K562 (cell line): Measurements from ENCODE around the gene DEPDC4. TPM values are rescaled to one million over a fixed set of nuclear protein-coding genes. Genes with fewer than 3 reads are reported as not detected.

Experiments used
- CEBPG ChIP-seq, 3 experiments: fragments of 200-800 bp in 1 of 3; sonication (Bioruptor generic) in 1 of 3; sonication (generic) in 1 of 3; formaldehyde crosslinking in 1 of 3; IDR thresholded peaks in 2 of 3; conservative IDR thresholded peaks in 1 of 3; 2 replicates each; pipeline versions ENCODE4 v1.6.1 to v1.8.0; 2016 to 2022; ENCODE audit warnings: missing compliant biosample characterization in 2 of 3, missing genetic modification characterization in 2 of 3, mild to moderate bottlenecking in 1 of 3, missing genetic modification reagents in 1 of 3
- FOXJ2 ChIP-seq: fragments of 200-800 bp; sonication (Bioruptor generic); IDR thresholded peaks from 2 replicates; pipeline ENCODE4 v1.6.1; 2016; ENCODE audit warnings: missing genetic modification characterization, missing compliant biosample characterization
- GATAD2A ChIP-seq: fragments of 450-650 bp; IDR thresholded peaks from 2 replicates; pipeline ENCODE4 v1.6.1; 2017
- NFATC3 ChIP-seq: fragments of 450-650 bp; IDR thresholded peaks from 2 replicates; pipeline ENCODE4 v1.6.1; 2017; ENCODE audit warnings: mild to moderate bottlenecking
- POLR3G ChIP-seq: IDR thresholded peaks from 2 replicates; pipeline ENCODE4 v1.6.1; 2011; ENCODE audit not compliant: insufficient read length, insufficient replicate concordance; ENCODE audit errors: extremely low read depth
- SOX6 ChIP-seq: fragments of 450-650 bp; IDR thresholded peaks from 2 replicates; pipeline ENCODE4 v1.6.1; 2014; ENCODE audit warnings: mild to moderate bottlenecking
- polyA plus RNA-seq, 8 experiments: library from polyadenylated mRNA; depleted of rRNA in 4 of 8; stranded (reverse) in 5 of 8; unstranded in 3 of 8; fragments of >200 nt; fragmentation: Nextera tagmentation in 2 of 8; fragmentation: Illumina TruSeq in 1 of 8; extraction: Ambion mirVana in 2 of 8; extraction: Trizol in 1 of 8; gene quantifications; 2 replicates each; pipeline versions ENCODE4 v1.2.1 to v1.2.3, GENCODE V29; 2011 to 2014; ENCODE audit warnings: inconsistent platforms in 1 of 8, missing spikeins in 1 of 8
- total RNA-seq, 7 experiments: library from RNA; depleted of rRNA in 6 of 7; stranded (reverse); fragments of >200 nt in 6 of 7; fragmentation: Illumina TruSeq in 2 of 7; extraction: Trizol in 2 of 7; gene quantifications; 2 replicates each; pipeline versions ENCODE4 v1.2.1 to v1.2.3, GENCODE V29; 2011 to 2021; ENCODE audit warnings: low replicate concordance in 1 of 7
- TF ChIP-seq, protein P1 (sequence below): fragments of 200-600 bp; sonication (generic); IDR thresholded peaks from one replicate; pipeline ENCODE4 v1.6.1; 2012; ENCODE audit warnings: mild to moderate bottlenecking, low read depth, low read length, inconsistent platforms
- TF ChIP-seq, protein P2 (sequence below): fragments of 250-450 bp; sonication (Bioruptor Pico); IDR thresholded peaks from 2 replicates; pipeline ENCODE4 v1.5.0; 2020; ENCODE audit warnings: mild to moderate bottlenecking
- TF ChIP-seq, protein P3 (sequence below): fragments of 250-450 bp; sonication (Bioruptor Pico); IDR thresholded peaks from 2 replicates; pipeline ENCODE4 v1.4.0; 2020; ENCODE audit warnings: borderline replicate concordance
- TF ChIP-seq, protein P4 (sequence below): fragments of 450-650 bp; IDR thresholded peaks from 2 replicates; pipeline ENCODE4 v1.6.1; 2016; ENCODE audit warnings: borderline replicate concordance

DEPDC4 gene
- total and polyA plus RNA-seq, 9 of the 15 experiments (the other 6 are each of a cell fraction or from before 2014, with no cell fraction given) = 3.6 to 13.2 (median 7.4) TPM

DNA sequence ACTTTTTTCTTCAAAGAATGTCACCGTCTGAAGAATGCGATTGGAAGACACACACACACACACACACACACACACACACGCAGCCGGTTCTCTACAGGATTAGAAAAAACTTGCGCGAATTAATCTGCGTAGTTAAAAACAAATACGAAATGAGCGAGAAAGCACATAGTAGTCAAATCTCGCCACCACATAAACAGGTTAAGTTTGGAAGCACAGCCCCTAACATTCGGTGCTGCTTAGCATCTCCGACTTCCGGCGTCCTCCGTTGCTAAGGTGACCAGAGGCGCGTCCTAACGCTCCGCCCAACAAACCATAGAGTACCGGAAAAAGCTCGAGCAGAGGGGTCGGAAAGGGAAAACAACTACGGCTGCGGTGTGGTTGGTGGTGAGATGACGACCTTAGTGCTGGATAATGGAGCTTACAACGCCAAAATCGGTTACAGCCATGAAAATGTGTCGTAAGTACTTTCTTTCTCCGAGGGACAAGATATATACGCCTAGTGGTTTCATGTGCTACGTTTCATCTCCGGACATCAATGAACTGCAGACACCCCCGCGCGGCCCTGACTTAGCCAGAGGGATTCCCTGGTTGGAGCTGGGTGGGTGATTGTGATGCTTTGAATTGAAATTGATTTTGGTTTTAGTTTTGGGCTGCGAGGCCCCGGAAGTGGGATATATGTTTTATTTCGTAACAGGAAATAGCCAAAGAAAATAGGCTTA lies 66.3 kb downstream of the DEPDC4 start, which contains the start of gene ACTR6 (continued):
- TF ChIP-seq, protein P1, sequence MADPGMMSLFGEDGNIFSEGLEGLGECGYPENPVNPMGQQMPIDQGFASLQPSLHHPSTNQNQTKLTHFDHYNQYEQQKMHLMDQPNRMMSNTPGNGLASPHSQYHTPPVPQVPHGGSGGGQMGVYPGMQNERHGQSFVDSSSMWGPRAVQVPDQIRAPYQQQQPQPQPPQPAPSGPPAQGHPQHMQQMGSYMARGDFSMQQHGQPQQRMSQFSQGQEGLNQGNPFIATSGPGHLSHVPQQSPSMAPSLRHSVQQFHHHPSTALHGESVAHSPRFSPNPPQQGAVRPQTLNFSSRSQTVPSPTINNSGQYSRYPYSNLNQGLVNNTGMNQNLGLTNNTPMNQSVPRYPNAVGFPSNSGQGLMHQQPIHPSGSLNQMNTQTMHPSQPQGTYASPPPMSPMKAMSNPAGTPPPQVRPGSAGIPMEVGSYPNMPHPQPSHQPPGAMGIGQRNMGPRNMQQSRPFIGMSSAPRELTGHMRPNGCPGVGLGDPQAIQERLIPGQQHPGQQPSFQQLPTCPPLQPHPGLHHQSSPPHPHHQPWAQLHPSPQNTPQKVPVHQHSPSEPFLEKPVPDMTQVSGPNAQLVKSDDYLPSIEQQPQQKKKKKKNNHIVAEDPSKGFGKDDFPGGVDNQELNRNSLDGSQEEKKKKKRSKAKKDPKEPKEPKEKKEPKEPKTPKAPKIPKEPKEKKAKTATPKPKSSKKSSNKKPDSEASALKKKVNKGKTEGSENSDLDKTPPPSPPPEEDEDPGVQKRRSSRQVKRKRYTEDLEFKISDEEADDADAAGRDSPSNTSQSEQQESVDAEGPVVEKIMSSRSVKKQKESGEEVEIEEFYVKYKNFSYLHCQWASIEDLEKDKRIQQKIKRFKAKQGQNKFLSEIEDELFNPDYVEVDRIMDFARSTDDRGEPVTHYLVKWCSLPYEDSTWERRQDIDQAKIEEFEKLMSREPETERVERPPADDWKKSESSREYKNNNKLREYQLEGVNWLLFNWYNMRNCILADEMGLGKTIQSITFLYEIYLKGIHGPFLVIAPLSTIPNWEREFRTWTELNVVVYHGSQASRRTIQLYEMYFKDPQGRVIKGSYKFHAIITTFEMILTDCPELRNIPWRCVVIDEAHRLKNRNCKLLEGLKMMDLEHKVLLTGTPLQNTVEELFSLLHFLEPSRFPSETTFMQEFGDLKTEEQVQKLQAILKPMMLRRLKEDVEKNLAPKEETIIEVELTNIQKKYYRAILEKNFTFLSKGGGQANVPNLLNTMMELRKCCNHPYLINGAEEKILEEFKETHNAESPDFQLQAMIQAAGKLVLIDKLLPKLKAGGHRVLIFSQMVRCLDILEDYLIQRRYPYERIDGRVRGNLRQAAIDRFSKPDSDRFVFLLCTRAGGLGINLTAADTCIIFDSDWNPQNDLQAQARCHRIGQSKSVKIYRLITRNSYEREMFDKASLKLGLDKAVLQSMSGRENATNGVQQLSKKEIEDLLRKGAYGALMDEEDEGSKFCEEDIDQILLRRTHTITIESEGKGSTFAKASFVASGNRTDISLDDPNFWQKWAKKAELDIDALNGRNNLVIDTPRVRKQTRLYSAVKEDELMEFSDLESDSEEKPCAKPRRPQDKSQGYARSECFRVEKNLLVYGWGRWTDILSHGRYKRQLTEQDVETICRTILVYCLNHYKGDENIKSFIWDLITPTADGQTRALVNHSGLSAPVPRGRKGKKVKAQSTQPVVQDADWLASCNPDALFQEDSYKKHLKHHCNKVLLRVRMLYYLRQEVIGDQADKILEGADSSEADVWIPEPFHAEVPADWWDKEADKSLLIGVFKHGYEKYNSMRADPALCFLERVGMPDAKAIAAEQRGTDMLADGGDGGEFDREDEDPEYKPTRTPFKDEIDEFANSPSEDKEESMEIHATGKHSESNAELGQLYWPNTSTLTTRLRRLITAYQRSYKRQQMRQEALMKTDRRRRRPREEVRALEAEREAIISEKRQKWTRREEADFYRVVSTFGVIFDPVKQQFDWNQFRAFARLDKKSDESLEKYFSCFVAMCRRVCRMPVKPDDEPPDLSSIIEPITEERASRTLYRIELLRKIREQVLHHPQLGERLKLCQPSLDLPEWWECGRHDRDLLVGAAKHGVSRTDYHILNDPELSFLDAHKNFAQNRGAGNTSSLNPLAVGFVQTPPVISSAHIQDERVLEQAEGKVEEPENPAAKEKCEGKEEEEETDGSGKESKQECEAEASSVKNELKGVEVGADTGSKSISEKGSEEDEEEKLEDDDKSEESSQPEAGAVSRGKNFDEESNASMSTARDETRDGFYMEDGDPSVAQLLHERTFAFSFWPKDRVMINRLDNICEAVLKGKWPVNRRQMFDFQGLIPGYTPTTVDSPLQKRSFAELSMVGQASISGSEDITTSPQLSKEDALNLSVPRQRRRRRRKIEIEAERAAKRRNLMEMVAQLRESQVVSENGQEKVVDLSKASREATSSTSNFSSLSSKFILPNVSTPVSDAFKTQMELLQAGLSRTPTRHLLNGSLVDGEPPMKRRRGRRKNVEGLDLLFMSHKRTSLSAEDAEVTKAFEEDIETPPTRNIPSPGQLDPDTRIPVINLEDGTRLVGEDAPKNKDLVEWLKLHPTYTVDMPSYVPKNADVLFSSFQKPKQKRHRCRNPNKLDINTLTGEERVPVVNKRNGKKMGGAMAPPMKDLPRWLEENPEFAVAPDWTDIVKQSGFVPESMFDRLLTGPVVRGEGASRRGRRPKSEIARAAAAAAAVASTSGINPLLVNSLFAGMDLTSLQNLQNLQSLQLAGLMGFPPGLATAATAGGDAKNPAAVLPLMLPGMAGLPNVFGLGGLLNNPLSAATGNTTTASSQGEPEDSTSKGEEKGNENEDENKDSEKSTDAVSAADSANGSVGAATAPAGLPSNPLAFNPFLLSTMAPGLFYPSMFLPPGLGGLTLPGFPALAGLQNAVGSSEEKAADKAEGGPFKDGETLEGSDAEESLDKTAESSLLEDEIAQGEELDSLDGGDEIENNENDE = no peak
- TF ChIP-seq GATAD2A (no peak), NFATC3 (no peak), FOXJ2 (peak; percentile 56; the same call in 1 of the 2 replicates), SOX6 (0 out of 2 replicates have a peak, but pooled peaks have one; percentile 17), POLR3G (no peak), CEBPG (CRISPR knock-in tag; IDR thresholded peaks at IDR 0.05) (no peak), CEBPG (tag; conservative IDR thresholded peaks at IDR 0.05 in 1 of 2, IDR thresholded peaks at IDR 0.05 in 1 of 2) (no peak)
- TF ChIP-seq, protein P2, sequence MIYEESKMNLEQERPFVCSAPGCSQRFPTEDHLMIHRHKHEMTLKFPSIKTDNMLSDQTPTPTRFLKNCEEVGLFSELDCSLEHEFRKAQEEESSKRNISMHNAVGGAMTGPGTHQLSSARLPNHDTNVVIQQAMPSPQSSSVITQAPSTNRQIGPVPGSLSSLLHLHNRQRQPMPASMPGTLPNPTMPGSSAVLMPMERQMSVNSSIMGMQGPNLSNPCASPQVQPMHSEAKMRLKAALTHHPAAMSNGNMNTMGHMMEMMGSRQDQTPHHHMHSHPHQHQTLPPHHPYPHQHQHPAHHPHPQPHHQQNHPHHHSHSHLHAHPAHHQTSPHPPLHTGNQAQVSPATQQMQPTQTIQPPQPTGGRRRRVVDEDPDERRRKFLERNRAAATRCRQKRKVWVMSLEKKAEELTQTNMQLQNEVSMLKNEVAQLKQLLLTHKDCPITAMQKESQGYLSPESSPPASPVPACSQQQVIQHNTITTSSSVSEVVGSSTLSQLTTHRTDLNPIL (CRISPR knock-in tag) = no peak
- TF ChIP-seq, protein P3, sequence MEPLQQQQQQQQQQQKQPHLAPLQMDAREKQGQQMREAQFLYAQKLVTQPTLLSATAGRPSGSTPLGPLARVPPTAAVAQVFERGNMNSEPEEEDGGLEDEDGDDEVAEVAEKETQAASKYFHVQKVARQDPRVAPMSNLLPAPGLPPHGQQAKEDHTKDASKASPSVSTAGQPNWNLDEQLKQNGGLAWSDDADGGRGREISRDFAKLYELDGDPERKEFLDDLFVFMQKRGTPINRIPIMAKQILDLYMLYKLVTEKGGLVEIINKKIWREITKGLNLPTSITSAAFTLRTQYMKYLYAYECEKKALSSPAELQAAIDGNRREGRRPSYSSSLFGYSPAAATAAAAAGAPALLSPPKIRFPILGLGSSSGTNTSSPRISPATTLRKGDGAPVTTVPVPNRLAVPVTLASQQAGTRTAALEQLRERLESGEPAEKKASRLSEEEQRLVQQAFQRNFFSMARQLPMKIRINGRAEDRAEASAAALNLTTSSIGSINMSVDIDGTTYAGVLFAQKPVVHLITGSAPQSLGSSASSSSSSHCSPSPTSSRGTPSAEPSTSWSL = no peak
- TF ChIP-seq, protein P4, sequence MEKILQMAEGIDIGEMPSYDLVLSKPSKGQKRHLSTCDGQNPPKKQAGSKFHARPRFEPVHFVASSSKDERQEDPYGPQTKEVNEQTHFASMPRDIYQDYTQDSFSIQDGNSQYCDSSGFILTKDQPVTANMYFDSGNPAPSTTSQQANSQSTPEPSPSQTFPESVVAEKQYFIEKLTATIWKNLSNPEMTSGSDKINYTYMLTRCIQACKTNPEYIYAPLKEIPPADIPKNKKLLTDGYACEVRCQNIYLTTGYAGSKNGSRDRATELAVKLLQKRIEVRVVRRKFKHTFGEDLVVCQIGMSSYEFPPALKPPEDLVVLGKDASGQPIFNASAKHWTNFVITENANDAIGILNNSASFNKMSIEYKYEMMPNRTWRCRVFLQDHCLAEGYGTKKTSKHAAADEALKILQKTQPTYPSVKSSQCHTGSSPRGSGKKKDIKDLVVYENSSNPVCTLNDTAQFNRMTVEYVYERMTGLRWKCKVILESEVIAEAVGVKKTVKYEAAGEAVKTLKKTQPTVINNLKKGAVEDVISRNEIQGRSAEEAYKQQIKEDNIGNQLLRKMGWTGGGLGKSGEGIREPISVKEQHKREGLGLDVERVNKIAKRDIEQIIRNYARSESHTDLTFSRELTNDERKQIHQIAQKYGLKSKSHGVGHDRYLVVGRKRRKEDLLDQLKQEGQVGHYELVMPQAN = peak; percentile 99
